G401 (cell line): ENCODE data around the gene ZNF429. TPM values are rescaled to one million over a fixed set of nuclear protein-coding genes. Genes with fewer than 3 reads are reported as not detected.
"Not testable (repeated sequence)": the region's sequence is repeated elsewhere in the genome, so short reads cannot be mapped to it uniquely, and the experiment has no call there.

Experiments
- DNase-seq: peaks from one replicate; pipeline ENCODE4 v3.0.0-alpha.2; 2015; ENCODE audit warnings: low spot score
- in situ Hi-C: cut with HindIII; loops from 2 replicates; pipeline ENCODE4 v1.10.0; 2016; ENCODE audit warnings: low sequenced_read_pairs, mixed read lengths
- total RNA-seq: library from RNA; depleted of rRNA; stranded (reverse); fragments of >200 nt; shearing (Covaris generic); gene quantifications from 2 replicates; pipeline ENCODE4 v1.2.3, GENCODE V29; 2014; rRNA removed

ZNF429 gene
- total RNA-seq, 1 experiment from 2014 or later = 11.8 TPM

DNA sequence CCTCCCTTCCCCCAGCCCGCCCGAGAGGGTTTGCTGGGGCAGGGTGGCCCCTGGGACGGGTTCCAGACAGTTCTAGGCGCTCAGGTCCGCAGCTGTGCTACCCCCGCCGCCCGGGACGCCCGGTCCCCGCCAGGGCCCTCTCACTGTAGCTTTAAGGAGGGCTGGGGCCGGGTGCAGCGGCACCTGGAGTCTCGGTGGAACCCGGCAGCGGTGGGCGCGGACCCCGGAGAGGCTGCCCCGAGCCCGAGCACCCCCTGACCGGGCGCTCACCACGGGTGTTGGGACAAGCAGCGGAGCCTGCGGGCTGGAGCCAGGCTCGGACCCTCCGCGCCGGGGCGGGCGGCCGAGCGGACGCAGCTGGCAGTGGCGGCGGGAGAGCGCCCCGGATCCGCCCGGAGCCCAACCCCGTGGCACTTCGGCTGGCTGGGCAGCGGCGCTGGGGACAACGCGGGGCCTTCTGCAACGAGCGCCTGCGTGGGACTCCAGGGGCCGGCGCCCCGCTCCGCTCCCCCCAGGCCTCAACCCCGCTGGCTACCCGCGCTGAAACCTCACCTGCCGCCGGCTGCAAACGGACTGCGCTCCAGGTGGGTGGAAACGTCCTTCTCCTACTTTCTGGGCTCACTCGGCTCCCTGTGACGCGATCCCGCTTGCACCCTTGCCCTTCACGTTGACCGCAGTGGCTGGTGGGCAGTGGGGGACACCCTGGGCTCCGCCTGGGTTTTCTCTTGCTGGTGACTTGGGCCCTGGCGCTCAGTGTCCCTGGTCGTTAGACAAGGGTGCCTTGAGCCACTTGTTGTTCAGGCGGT, 81.1 kb downstream of the ZNF429 start:
- in situ Hi-C loops = no loop called here
- peak; percentile 31 for DNase-seq

- peak; percentile 54 for DNase-seq
- in situ Hi-C loops = no loop called here
Measured at GRCh38 chr19:21587117-21587461, 81.7 kb downstream of the ZNF429 start.

GRCh38 chr19:21587549-21587948, 82.1 kb downstream of the ZNF429 start:
- in situ Hi-C loops = no loop called here
- peak; percentile 46 for DNase-seq

GRCh38 chr19:21588065-21588601, 82.7 kb downstream of the ZNF429 start:
- DNase-seq = no peak

DNA sequence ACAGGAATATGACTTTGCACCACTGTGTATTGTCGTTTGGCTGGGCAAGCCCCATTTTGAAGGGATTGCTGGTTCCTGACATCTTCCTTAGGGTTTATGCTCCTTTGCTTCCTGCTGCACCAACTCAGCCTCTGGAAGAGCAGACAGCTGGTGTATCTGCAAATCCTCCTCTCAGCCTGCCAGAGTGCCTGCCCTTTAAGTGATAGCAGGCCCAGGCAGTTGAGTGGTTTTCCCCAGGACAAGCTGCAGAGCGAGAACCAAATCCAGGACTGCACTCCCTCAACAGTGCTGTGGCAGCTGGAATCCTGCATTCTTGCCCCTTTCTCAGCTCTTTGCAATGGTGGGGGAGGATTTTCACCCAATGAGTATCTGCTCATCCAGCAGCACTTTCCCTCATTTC, 85.5 kb downstream of the ZNF429 start:
- no peak for DNase-seq
- in situ Hi-C loops = no loop called here

More at GRCh38 chr19:21588065-21588601, 82.7 kb downstream of the ZNF429 start:
- in situ Hi-C loops = no loop called here

DNA sequence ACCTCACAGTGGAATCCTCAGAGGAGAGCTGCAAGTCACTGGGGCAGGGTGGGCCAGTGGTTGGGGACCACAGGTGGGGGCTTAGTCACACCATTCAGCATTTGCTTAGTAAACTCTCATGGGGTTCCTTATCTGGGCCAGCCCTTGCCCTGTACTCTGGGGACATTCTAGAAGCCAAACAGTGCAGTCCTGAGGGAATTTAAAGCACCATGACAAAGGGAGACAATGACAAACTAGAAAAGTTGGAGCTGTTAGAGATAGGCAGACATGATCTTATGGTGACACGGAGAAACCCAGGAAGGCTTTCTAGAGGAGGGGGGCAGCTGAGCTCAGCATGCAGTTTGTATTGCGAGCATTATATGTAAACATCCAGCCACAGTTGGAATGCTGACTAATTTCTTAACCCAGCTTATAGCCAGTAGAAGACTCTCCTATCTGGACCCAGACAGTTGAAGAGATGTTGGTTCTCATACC, 87.6 kb downstream of the ZNF429 start:
- DNase-seq = no peak
- in situ Hi-C loops = no loop called here

DNA sequence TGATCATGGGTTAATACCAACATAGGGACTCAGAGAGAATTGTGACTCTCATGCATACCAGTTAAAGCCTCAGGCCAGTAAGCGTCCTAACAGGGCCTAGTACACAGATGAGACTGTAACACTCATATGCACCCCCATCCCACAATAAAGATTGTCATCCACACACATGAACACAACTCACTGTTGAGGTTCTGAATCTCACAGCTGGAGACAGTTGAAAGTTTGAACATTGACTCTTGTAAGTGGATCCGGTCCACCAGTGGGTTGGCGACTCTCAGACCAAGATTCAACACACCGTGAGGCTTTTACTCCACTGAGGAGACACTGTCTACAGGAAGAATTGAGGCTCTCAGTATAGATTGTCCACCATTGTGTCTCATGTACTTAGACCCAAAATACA, 88.1 kb downstream of the ZNF429 start:
- no peak for DNase-seq
- in situ Hi-C loops = no loop called here

DNA sequence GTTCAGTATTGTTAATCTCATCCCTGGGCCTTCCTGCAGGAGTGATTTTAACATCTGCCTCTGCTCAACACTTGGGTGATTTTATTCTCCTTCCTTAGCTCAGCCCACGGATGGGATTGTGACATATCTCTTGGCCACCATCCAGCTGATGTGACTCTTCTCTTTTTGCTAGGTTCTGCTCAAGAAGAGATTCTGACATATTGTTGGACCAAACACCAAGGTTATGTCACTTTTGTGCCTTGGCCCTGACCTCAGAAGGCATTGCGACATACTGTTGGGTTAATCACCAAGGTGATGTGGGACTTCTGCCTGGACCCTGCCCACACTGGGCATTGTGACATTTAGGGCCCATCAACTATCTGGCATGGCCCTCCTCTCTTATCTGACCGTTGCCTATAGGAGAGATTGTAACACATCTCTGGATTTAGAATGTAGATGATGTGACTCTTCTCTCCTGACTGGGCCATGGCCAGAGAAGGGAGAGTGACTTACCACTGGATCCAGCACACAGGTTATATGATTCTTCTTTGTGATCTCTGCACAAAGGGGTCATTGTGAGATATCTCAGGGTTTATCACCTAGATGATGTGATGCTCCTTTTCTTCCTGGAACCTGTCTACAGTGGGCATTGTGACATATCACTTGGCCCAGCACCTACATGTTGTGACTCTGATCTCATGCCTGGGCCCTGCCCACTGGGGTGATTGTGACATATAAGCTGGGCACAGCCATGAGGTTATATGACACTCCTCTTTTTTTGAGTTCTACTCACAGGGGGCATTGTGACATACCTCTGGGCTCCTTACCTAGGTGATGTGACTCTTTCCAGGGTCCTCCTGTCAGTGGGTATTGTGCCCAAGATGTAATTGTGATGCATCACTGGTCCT, 88.8 kb downstream of the ZNF429 start:
- in situ Hi-C loops = no loop called here
- DNase-seq = no peak

GRCh38 chr19:21595185-21595584, 89.8 kb downstream of the ZNF429 start:
- DNase-seq = no peak
- in situ Hi-C loops = no loop called here

DNA sequence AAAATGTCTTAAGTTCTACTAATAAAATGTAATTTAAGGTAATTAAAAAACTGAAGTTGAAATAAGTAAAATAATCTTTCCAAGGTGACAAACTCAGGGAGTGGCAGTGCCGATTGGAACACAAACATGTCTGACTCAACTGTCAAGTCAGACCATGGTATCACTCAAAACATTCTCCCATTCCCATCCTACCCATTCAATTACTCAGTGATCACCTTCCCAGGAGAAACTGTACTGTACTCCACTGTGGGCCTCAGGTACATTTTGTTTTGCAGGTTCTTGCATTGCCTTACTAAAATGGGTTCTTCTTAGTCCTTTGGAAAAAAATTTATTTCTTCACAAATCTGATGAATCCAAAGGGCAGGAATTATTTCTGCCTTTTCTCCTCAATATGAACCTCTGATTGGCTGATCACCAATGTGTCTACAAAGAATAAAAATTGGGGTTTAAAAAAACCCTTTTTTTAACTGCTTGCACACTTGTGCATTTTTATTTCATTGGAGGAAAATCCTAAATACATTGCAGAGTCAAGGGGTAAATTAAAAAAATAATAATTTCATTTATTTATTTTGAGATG, 96.8 kb downstream of the ZNF429 start:
- in situ Hi-C loops = no loop called here
- no peak for DNase-seq

- in situ Hi-C loops, DNase-seq: not testable (repeated sequence)
Measured at GRCh38 chr19:21602659-21603430, 97.4 kb downstream of the ZNF429 start.

GRCh38 chr19:21603431-21604231, 98.2 kb downstream of the ZNF429 start:
- in situ Hi-C loops = no loop called here
- peak; percentile 23 for DNase-seq

GRCh38 chr19:21604351-21604926, 99.0 kb downstream of the ZNF429 start:
- peak; percentile 42 for DNase-seq
- in situ Hi-C loops = no loop called here

Other genes starting within 250 kb of the ZNF429 start
- 5.5 and 29.7 TPM in 2 replicates for gene ZNF708, start 176.2 kb upstream of the ZNF429 start, total RNA-seq
- 10.3 and 11.3 TPM in 2 replicates for gene ZNF738, start 146.6 kb upstream of the ZNF429 start, total RNA-seq
- 0.03 and 0.06 TPM in 2 replicates for gene ZNF493, start 108.5 kb upstream of the ZNF429 start, total RNA-seq